HEK293 (cell line): ENCODE results near the gene LRRC27.

Experiments
- GLI2 ChIP-seq: fragments of 450-650 bp; formaldehyde crosslinking; IDR thresholded peaks from 2 replicates; pipeline ENCODE4; 2017; ENCODE audit warnings: missing biosample characterization, missing genetic modification characterization, low read depth, borderline replicate concordance
- HOXC10 ChIP-seq: sonication (generic); formaldehyde crosslinking; IDR thresholded peaks from 2 replicates; pipeline ENCODE4 v1.8.1; 2023; ENCODE audit warnings: mild to moderate bottlenecking, missing genetic modification reagents
- SP7 ChIP-seq: fragments of 450-650 bp; formaldehyde crosslinking; IDR thresholded peaks from 2 replicates; pipeline ENCODE4 v1.5.1; 2016; ENCODE audit warnings: missing biosample characterization, missing genetic modification characterization
- ZFP69B ChIP-seq: fragments of 450-650 bp; formaldehyde crosslinking; IDR thresholded peaks from 2 replicates; pipeline ENCODE4 v1.5.1; 2016; ENCODE audit warnings: missing biosample characterization, missing genetic modification characterization
- ZNF112 ChIP-seq: fragments of 450-650 bp; formaldehyde crosslinking; IDR thresholded peaks from 2 replicates; pipeline ENCODE4 v1.5.0; 2017; ENCODE audit warnings: missing biosample characterization, missing genetic modification characterization
- ZNF169 ChIP-seq: fragments of 450-650 bp; formaldehyde crosslinking; IDR thresholded peaks from 2 replicates; pipeline ENCODE4 v1.5.1; 2016; ENCODE audit warnings: missing biosample characterization, missing genetic modification characterization
- ZNF202 ChIP-seq: fragments of 450-650 bp; formaldehyde crosslinking; IDR thresholded peaks from 2 replicates; pipeline ENCODE4 v1.5.1; 2016; ENCODE audit warnings: missing biosample characterization, missing genetic modification characterization, borderline replicate concordance
- ZNF266 ChIP-seq: fragments of 450-650 bp; formaldehyde crosslinking; IDR thresholded peaks from 2 replicates; pipeline ENCODE4 v1.5.1; 2016; ENCODE audit warnings: missing biosample characterization, missing genetic modification characterization, low read depth
- ZNF416 ChIP-seq: fragments of 450-650 bp; formaldehyde crosslinking; IDR thresholded peaks from 2 replicates; pipeline ENCODE4 v1.5.1; 2016; ENCODE audit warnings: missing biosample characterization, missing genetic modification characterization
- ZNF510 ChIP-seq: fragments of 450-650 bp; formaldehyde crosslinking; IDR thresholded peaks from 2 replicates; pipeline ENCODE4 v1.5.1; 2018; ENCODE audit warnings: mild to moderate bottlenecking, missing genetic modification characterization, missing biosample characterization; ENCODE audit not compliant: insufficient replicate concordance
- ZNF677 ChIP-seq: fragments of 450-650 bp; IDR thresholded peaks from 2 replicates; pipeline ENCODE4 v1.5.0; 2018; ENCODE audit warnings: missing biosample characterization, mild to moderate bottlenecking, missing genetic modification characterization, moderate library complexity
- ZNF843 ChIP-seq: fragments of 450-650 bp; formaldehyde crosslinking; IDR thresholded peaks from 2 replicates; pipeline ENCODE4 v1.5.1; 2016; ENCODE audit warnings: missing biosample characterization, missing genetic modification characterization
- TF ChIP-seq, protein P1 (sequence below): sonication (generic); formaldehyde crosslinking; IDR thresholded peaks from 2 replicates; pipeline ENCODE4 v1.8.1; 2022; ENCODE audit warnings: mild to moderate bottlenecking, moderate library complexity, missing genetic modification reagents
- TF ChIP-seq, protein P2 (sequence below): fragments of 450-650 bp; formaldehyde crosslinking; IDR thresholded peaks from 2 replicates; pipeline ENCODE4 v1.5.1; 2016; ENCODE audit warnings: missing biosample characterization, missing genetic modification characterization, low read depth
- TF ChIP-seq, protein P3 (sequence below): fragments of 450-650 bp; formaldehyde crosslinking; IDR thresholded peaks from 2 replicates; pipeline ENCODE4 v1.5.0; 2017; ENCODE audit warnings: missing biosample characterization, missing genetic modification characterization, borderline replicate concordance
- TF ChIP-seq, protein P4 (sequence below): fragments of 450-650 bp; formaldehyde crosslinking; IDR thresholded peaks from 2 replicates; pipeline ENCODE4 v1.5.1; 2016; ENCODE audit warnings: missing biosample characterization, missing genetic modification characterization
- TF ChIP-seq, protein P5 (sequence below): IDR thresholded peaks from 2 replicates; pipeline ENCODE4 v1.6.1; 2011; ENCODE audit warnings: mild to moderate bottlenecking, low read depth, low read length, borderline replicate concordance
- TF ChIP-seq, protein P6 (sequence below): fragments of 450-650 bp; formaldehyde crosslinking; IDR thresholded peaks from 2 replicates; pipeline ENCODE4 v1.5.1; 2016; ENCODE audit warnings: missing biosample characterization, missing genetic modification characterization

Gene LRRC27

DNA sequence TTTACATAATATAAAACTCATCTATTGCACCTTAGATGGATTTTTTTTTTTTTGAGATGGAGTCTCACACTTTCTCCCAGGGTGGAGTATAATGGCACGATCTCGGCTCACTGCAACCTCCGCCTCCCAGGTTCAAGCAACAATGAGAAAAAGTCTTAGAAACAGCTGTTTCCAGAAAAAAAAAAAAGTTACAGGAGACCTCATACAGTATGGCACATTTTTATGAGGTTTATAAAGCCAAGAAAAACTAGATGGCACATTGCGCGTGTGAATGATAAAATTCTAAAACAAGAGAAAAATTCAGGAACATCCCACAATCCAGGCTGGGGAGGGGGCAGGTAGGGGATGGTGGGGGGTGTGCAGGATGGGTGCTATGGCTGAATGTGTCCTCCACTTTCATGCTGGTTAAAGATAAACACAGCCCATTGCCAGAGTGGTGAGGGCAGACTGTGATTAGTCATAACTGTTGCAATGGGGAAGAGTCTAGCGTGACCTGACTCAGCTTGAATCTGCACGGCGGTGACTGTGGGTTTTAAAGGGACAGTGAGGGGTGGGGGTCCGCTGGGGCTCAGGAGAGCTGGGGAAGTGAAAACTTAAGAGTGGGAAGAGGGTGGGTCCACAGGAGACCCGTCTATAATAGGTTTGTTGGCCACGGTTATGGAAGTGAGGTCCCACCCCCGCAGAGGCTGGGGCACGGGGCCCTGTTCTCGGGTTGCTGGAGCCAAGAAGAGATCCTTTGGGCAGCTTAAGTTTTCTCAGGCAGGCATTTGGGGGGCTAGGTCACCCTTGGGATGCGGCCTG lies 11.9 kb upstream of the LRRC27 start (continued):
- TF ChIP-seq ZNF202 (tag by site-specific recombination): no peak
- TF ChIP-seq, protein P1, sequence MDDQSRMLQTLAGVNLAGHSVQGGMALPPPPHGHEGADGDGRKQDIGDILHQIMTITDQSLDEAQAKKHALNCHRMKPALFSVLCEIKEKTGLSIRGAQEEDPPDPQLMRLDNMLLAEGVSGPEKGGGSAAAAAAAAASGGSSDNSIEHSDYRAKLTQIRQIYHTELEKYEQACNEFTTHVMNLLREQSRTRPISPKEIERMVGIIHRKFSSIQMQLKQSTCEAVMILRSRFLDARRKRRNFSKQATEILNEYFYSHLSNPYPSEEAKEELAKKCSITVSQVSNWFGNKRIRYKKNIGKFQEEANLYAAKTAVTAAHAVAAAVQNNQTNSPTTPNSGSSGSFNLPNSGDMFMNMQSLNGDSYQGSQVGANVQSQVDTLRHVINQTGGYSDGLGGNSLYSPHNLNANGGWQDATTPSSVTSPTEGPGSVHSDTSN (CRISPR knock-in tag): no peak
- TF ChIP-seq ZNF169 (tag by site-specific recombination): no peak
- TF ChIP-seq ZNF677 (tag by site-specific recombination): no peak
- TF ChIP-seq ZNF843 (tag by site-specific recombination): no peak
- TF ChIP-seq, protein P2, sequence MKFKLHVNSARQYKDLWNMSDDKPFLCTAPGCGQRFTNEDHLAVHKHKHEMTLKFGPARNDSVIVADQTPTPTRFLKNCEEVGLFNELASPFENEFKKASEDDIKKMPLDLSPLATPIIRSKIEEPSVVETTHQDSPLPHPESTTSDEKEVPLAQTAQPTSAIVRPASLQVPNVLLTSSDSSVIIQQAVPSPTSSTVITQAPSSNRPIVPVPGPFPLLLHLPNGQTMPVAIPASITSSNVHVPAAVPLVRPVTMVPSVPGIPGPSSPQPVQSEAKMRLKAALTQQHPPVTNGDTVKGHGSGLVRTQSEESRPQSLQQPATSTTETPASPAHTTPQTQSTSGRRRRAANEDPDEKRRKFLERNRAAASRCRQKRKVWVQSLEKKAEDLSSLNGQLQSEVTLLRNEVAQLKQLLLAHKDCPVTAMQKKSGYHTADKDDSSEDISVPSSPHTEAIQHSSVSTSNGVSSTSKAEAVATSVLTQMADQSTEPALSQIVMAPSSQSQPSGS (tag by site-specific recombination): no peak
- TF ChIP-seq, protein P3, sequence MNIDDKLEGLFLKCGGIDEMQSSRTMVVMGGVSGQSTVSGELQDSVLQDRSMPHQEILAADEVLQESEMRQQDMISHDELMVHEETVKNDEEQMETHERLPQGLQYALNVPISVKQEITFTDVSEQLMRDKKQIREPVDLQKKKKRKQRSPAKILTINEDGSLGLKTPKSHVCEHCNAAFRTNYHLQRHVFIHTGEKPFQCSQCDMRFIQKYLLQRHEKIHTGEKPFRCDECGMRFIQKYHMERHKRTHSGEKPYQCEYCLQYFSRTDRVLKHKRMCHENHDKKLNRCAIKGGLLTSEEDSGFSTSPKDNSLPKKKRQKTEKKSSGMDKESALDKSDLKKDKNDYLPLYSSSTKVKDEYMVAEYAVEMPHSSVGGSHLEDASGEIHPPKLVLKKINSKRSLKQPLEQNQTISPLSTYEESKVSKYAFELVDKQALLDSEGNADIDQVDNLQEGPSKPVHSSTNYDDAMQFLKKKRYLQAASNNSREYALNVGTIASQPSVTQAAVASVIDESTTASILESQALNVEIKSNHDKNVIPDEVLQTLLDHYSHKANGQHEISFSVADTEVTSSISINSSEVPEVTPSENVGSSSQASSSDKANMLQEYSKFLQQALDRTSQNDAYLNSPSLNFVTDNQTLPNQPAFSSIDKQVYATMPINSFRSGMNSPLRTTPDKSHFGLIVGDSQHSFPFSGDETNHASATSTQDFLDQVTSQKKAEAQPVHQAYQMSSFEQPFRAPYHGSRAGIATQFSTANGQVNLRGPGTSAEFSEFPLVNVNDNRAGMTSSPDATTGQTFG (tag by site-specific recombination): no peak
- TF ChIP-seq, protein P4, sequence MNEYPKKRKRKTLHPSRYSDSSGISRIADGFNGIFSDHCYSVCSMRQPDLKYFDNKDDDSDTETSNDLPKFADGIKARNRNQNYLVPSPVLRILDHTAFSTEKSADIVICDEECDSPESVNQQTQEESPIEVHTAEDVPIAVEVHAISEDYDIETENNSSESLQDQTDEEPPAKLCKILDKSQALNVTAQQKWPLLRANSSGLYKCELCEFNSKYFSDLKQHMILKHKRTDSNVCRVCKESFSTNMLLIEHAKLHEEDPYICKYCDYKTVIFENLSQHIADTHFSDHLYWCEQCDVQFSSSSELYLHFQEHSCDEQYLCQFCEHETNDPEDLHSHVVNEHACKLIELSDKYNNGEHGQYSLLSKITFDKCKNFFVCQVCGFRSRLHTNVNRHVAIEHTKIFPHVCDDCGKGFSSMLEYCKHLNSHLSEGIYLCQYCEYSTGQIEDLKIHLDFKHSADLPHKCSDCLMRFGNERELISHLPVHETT (tag by site-specific recombination): peak; percentile 26; the same call in 1 of the 2 replicates
- no peak for TF ChIP-seq HOXC10
- TF ChIP-seq, protein P5, sequence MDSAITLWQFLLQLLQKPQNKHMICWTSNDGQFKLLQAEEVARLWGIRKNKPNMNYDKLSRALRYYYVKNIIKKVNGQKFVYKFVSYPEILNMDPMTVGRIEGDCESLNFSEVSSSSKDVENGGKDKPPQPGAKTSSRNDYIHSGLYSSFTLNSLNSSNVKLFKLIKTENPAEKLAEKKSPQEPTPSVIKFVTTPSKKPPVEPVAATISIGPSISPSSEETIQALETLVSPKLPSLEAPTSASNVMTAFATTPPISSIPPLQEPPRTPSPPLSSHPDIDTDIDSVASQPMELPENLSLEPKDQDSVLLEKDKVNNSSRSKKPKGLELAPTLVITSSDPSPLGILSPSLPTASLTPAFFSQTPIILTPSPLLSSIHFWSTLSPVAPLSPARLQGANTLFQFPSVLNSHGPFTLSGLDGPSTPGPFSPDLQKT: no peak
- TF ChIP-seq, protein P6, sequence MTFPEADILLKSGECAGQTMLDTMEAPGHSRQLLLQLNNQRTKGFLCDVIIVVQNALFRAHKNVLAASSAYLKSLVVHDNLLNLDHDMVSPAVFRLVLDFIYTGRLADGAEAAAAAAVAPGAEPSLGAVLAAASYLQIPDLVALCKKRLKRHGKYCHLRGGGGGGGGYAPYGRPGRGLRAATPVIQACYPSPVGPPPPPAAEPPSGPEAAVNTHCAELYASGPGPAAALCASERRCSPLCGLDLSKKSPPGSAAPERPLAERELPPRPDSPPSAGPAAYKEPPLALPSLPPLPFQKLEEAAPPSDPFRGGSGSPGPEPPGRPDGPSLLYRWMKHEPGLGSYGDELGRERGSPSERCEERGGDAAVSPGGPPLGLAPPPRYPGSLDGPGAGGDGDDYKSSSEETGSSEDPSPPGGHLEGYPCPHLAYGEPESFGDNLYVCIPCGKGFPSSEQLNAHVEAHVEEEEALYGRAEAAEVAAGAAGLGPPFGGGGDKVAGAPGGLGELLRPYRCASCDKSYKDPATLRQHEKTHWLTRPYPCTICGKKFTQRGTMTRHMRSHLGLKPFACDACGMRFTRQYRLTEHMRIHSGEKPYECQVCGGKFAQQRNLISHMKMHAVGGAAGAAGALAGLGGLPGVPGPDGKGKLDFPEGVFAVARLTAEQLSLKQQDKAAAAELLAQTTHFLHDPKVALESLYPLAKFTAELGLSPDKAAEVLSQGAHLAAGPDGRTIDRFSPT: no peak
- peak; percentile 46; the same call in 1 of the 2 replicates for TF ChIP-seq ZFP69B (tag by site-specific recombination)
- no peak for TF ChIP-seq ZNF416
- no peak for TF ChIP-seq ZNF112 (tag by site-specific recombination)
- peak; percentile 50; the same call in 1 of the 2 replicates for TF ChIP-seq SP7
- TF ChIP-seq ZNF266 (tag by site-specific recombination): no peak
- TF ChIP-seq ZNF510: no peak
- no peak for TF ChIP-seq GLI2 (tag by site-specific recombination)
